Stimulated activated CD8-positive, alpha-beta memory T cell treated with anti-CD3 and anti-CD28 coated beads, Interleukin-2, amount 100 ng/mL, for 1 hour (primary cell): ENCODE results near the gene JCHAIN.

Source experiments
- DNase-seq, 2 donors: peaks; one replicate each; pipeline ENCODE4 v3.0.0-alpha.2; 2020; ENCODE audit warnings: low read depth in 2 of 2

Gene JCHAIN

DNA sequence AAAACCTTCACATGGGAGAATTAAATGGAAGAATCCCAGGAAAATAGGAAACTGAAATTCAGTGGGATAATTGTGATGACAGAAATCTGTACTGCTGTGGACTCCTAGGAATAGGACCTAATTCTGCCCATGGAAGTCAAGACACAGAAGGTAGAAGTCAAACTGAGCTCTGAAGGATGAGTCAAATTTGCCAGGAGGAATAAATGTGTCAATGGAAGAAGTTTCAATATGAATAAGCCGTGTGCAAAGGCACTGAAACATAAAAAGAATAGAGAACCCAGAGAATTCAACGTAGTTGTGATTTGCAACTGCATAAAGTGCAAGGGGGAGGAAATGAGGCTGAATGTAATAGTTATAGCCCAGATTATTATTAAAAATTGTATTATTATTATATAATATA, 26.1 kb downstream of the JCHAIN start:
- no peak for DNase-seq

DNA sequence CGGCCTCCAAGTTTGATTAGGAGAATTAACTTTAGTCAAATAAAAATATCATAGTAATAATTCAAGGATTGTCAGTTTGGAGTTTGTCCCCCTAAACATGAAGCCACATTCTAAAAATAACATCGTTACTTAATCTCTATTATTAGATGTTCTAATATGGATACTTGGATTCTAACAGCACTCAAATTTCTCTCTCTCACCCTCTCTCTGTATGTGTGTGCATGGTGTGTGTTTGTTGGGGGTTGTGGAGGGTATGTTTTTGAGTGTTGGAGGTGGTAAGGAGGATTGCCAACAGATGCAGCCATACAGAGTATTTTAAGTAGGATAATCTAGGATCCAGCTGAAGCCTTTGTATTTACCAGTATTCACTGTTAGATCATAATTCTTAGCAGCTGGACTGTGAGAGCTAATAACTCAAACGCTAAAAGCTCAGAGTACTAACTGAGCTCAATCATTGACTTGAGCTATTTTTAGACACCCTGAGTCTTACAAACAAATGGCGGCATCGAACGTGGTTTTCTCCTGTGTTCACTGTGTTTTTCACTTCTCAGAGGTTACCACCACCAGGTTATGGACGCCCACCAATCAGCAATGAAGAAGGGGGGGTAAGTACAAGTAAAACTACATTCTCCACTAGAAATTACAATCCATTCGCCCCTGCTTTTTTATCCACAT, 28.9 kb downstream of the JCHAIN start:
- DNase-seq = no peak

DNA sequence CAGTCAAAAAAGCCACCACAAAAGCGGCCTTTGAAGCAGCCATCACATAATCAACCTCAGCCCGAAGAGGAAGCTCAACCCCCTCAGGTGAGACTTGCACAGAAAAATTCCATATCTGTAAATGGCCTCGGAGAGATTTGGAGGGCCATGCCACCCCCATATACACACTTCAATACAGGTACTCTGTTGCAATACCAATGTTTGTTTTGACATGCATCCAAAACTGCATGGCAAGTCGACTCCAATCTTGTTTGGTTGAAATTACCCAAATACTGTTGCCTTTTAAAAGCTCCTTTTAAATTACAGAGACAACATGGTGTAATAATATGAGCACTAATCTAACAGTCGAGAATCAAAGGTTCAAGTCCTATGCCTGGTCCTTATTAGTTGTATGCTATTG, 31.8 kb downstream of the JCHAIN start:
- DNase-seq = no peak

DNA sequence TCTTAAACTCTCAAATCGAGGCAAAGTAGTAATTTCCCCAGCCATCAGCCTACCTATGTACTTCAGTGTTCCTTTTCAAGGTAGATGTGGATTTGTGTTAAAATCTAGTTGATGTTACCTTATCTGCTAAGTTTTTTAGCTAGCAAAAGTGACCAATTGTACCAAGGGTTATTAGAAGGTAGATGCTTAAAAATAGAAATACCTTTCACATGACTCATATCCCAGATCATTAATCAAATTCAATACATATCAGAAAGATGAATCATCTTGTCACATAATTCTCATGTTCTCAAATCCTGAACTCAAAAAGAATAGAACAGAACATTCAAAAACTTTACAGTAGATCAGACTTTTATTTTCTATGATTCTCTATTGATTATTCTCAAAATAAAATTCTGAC, 34.3 kb downstream of the JCHAIN start:
- DNase-seq = no peak

DNA sequence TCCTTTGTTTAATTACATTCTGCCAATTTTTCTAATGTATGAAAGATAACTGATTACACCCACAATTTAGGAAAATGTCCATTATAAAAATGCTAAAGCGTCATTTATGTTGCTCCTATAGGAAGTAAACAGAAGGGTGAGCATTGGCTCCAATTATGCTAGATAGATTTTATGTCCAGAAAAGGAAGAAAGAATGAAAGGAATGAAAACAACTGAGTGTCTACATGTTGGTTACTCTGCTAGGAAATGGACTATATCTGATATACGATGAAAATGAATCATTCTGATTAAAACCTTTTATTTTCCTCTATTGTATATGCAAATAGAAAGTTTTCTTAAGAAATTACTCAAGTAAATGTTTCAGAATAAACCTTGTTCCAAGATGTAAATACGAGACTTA, 36.1 kb downstream of the JCHAIN start:
- DNase-seq = no peak

DNA sequence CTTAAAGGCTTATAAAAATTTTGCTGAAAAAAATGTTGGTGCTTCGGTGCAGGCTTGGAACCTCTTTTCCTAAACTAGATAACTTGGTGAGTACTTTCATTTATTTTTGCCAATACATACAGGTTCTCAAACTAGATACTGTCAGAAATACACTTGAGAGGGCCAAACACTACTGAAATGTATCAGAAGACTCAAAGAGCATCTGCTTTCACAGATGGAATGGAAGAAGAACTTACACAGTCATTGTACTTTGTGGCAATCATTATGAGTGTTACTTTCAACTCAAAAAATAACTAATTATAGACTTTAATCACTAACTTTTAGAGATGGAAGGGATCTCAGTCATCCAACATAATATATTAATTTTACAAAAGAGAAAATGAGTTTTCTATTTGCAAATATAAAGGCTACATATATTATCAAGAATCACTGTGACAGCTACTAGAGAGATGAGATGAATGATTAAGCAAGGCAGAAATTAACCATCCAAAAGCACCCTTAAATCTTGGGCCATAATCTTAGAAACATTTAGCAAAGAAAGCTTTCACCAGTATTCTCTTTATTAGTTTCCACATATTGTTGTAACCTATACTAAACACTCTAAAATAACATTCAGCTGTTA, 36.7 kb downstream of the JCHAIN start:
- DNase-seq = no peak

DNA sequence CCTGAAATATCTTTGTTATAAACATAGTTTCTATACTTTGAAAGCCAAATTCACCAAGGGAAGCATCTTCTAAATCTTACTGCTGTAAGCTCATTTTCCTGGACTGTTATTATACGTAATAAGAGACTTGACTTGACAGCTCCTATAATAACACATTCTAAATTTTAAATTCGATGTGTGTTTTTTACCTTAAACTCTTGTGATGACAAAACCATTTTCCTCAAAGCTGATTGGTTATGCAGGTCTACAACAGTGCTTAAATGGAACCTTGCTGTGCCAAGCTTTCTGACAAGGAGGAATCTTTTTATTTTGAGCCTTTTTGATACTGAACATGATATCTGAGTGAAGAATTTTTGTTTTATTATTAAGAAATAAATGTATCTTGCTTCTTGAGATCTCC, 37.9 kb downstream of the JCHAIN start, which contains the start of gene ENAM:
Gene ENAM, plus strand, starts transcription at position 301 of the 400 bp plus-strand sequence. CDS start 757 bp downstream, outside the sequence.
- no peak for DNase-seq

DNA sequence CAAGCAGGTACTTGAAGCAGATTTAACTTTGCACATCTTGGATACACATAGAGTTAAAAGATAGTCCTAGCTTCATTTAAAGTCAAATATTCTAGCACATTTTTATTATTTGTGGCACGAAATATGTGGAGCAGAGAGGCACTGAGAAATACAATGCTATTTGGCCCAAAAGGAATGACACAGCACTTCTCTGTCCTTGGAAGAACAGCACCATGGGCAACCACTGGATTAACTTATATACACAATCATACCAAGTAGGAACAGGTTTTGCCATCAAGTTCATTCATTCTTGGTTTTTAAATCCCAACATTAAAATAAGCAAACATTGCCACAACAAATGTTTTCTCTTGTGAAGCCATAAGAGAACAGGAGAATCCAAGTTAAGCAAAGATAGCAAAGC, 38.7 kb downstream of the JCHAIN start:
- no peak for DNase-seq

DNA sequence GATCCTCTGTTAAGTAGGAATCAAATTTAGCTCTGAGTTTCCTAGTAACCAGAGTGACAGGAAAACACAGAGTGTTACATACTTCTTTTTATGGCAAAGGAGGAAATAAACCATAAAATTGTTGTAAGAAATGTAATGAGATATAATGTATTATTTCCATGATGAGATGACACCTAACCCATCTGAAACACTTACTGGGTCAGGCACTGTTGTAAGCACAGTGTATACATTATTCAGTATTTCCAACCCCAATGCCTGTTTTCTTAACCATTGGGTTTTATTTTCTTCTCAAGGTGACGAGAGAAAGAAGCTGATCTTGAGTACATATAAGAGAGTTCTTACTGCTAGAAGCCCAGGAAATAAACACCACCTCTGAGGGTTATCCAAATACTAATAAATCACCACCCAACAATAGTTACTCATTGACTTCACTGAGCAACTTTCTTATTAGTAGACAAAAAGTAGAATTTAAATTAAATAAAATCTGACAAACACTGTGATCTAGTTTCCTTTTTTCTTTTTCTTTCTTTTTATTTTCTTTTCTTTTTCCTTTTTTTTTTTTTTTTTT, 42.0 kb downstream of the JCHAIN start:
- no peak for DNase-seq

DNA sequence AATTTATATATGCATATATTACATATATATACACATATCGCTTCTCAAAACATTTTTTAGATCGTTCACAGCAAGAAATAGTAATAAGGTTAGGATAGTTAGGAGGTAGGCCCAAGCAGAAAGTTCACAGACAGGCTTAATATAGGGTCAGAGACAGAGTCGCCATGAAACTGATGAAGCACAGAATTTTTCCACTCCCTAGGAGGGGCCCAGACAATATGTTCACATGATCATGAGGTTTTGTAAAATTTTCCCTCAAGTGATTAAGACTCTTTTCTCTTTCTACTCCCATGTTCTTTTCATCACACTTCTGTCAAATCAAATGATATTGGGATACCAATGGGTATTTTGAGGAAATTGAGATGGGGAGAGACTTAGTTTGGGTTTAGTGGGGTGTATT, 43.0 kb downstream of the JCHAIN start:
- no peak for DNase-seq

DNA sequence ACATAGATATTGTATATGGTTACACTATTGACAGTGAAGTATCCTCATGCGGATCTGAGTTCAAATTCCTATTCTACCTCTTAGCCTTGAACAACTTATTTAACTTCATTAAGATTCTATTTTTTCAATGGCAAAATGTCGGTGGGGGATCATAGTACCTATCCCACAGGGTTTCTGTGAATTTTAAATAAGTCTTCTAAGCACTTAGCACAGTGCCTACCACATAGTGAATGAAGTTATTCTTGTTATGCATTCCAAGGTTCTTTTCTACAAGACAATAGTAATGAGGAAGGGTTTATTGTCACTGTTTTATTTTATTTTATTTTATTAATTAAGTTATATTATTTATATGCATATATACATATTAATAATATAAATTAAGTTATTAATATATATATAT, 46.5 kb downstream of the JCHAIN start:
- DNase-seq = no peak

DNA sequence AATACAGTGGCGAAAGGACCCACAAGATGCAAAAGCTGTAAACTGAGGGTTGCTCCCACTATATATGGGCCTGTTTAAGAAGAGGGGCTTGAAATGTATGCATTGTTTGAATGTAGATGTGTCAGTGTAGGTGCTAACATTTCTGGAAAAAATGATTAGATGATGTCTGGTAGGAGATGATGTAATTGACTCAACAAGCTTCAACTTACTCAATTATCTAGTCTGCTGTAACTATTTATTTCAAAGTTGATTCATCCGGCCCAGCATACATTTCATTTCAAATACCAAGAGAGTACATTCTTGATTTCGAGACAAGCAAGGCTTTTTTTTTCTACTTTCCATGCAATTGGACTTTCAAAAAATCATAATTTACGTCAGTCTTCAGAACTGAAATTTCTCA, 47.0 kb downstream of the JCHAIN start:
- DNase-seq = no peak

DNA sequence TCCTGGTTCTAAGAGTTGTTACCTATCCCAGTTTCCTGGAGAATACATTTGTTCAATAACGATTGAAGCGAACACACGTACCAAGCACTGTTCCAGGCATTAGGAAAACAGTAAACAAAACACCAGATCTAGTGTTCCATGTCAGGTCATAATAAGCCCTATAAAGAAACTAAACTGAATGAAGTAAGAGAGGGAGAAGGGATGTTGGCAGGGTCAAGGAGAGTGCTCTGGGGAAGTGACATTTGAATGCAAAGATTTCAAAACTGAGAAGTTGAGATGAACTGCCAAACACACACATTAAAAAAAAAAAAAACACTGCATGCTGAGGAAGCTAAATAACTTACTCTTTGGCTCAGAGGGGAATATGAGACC, 52.1 kb downstream of the JCHAIN start:
- no peak for DNase-seq

DNA sequence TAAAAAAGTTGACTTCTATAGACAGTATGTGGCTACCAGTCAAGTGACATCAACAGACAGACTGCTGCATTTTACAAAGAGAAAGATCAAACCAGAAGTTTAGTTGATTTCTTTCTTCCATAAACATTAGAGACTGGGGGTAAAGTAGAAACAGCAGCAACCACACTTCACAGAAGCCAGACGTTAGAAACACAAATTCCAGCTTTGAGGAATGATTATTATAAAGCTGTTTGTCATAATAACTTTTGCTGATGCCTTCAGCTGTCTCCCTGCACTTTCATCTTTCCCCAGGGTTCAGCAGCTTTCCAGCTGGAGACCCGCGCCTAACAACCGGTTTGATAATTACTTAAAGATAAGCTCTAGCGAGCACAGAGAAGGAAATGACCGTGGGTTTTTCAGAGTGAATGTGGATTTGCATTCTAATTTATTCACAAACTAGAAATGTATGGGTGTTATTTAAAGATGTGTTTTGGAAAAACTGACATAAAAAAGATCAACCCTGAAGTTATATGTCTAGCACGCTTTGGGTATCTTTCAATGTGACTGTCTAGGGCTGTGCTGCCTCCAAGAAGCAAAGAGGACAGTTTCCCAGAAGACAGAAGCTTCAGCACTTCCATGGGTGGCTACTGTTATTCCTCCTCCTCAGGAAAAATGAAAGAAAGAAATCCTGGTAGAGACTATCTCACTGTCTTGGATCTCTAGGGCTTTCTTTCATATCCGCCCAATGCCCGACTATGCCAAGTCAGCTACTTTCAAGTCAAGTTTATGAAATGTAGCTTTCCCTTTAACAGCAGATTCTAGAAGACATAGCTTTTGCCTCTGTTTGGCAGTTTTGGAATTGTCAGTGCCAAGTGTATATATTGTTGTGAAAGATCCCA, 52.8 kb downstream of the JCHAIN start:
- no peak for DNase-seq

DNA sequence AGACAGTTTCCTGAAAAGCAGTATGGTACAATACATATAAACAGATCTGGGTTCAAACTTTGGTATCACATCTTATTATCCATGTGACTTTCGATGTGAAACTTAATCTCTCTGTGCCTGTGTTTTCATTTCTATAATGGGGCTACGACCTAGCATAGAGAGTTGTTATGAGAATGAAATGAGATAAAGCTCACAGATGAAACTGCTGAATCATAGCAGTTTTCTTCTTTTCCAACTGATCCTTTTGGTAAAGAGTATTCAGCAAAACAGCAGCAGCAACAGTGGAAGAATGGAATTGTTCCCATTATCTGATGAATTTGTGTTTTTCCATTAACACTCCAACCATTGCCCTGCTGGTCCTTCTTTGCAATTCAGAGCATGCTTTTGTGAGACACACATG, 58.0 kb downstream of the JCHAIN start:
- DNase-seq = no peak

DNA sequence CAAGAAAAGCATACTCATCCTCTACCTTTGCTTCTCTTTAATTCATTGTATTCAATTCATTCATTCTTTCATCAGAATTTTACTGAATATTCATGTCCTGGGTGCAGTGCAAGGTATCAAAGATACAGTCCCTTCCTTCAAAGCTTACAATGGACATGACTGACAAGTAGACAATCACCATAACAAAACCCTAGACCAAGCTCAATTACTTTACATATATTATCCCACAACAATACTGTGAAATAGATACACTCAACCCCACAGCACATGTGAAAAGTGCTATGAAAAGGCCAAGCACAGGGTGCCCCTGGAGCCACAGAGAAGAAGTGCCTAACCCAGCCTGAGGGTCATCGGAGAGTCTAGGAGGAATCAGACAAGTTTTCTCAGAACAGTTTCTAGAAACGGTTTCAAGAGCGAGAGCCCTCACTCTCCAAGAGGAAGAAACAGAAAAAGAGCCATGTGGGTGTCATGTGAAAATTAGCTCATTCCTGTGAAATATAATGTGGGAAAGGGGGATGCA, 58.9 kb downstream of the JCHAIN start:
- no peak for DNase-seq

DNA sequence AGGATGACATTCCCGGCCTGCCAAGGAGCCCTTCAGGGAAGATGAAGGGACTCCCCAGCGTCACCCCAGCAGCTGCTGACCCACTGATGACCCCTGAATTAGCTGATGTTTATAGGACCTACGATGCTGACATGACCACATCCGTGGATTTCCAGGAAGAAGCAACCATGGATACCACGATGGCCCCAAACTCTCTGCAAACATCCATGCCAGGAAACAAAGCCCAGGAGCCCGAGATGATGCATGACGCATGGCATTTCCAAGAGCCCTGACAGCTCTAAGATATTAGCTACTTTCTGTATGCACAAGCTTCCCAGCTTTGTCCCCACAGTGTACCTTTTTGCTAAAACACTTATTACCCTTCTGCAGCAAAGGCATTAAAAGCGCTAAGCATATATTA, 59.8 kb downstream of the JCHAIN start:
- DNase-seq = no peak
